GM23338 (cell line): ENCODE measurements around the gene FRMD4A. TPM values are rescaled to one million over a fixed set of nuclear protein-coding genes. Genes with fewer than 3 reads are reported as not detected.

Source experiments
- ATAC-seq: fragments of 200-7000 bp; cut with Tn5 transposase; 3 replicates; pipeline ENCODE4 v1.9.1; 2020
- DNase-seq: peaks from one replicate; pipeline ENCODE4 v3.0.0-alpha.2; 2015; ENCODE audit warnings: low spot score
- H2AFZ ChIP-seq: fragments of 200-600 bp; sonication (generic); 2 replicates; pipeline ENCODE4 v1.8.0; 2016; ENCODE audit warnings: antibody characterized with exemption, mild to moderate bottlenecking, moderate library complexity
- H3F3A ChIP-seq: fragments of 200-600 bp; sonication (generic); replicated peaks from 2 replicates; pipeline ENCODE4 v1.8.0; 2017; ENCODE audit warnings: antibody characterized with exemption, mixed run types, low read depth
- H3K27ac ChIP-seq: fragments of 200-600 bp; sonication (generic); 2 replicates; pipeline ENCODE4 v1.6.1; 2016; ENCODE audit warnings: low read depth
- H3K27me3 ChIP-seq: fragments of 200-600 bp; sonication (generic); 2 replicates; pipeline ENCODE4 v1.8.0; 2016; ENCODE audit warnings: mild to moderate bottlenecking, mixed run types, moderate library complexity; ENCODE audit not compliant: insufficient read depth
- H3K36me3 ChIP-seq: fragments of 200-600 bp; sonication (generic); 2 replicates; pipeline ENCODE4 v1.8.0; 2016; ENCODE audit warnings: mild to moderate bottlenecking; ENCODE audit not compliant: insufficient read depth
- H3K4me1 ChIP-seq: fragments of 200-600 bp; sonication (generic); 2 replicates; pipeline ENCODE4 v1.8.0; 2016; ENCODE audit warnings: mild to moderate bottlenecking, moderate library complexity; ENCODE audit not compliant: insufficient read depth
- H3K4me2 ChIP-seq: fragments of 200-600 bp; sonication (generic); 2 replicates; pipeline ENCODE4 v1.7.1; 2017; ENCODE audit warnings: mixed run types
- H3K4me3 ChIP-seq: fragments of 200-600 bp; sonication (generic); 2 replicates; pipeline ENCODE4 v1.6.1; 2016; ENCODE audit warnings: mixed run types
- H3K79me2 ChIP-seq: fragments of 200-600 bp; sonication (generic); replicated peaks from 2 replicates; pipeline ENCODE4 v1.8.0; 2017; ENCODE audit warnings: mild to moderate bottlenecking; ENCODE audit not compliant: insufficient read depth
- H3K9me2 ChIP-seq: fragments of 200-600 bp; sonication (generic); 2 replicates; pipeline ENCODE4 v1.8.0; 2017; ENCODE audit not compliant: insufficient read depth
- H4K20me1 ChIP-seq: fragments of 200-600 bp; sonication (generic); replicated peaks from 2 replicates; pipeline ENCODE4 v1.8.0; 2017; ENCODE audit warnings: mild to moderate bottlenecking; ENCODE audit not compliant: insufficient read depth
- H3K27ac Mint-ChIP-seq: 2 replicates; pipeline ENCODE4 v1.8.0; 2020; ENCODE audit warnings: inconsistent platforms, mild to moderate bottlenecking, moderate library complexity, mixed read lengths
- H3K27me3 Mint-ChIP-seq: 3 replicates; pipeline ENCODE4 v1.8.0; 2022; ENCODE audit warnings: low read depth, mild to moderate bottlenecking, moderate library complexity, mixed read lengths, inconsistent platforms; ENCODE audit not compliant: insufficient read depth, poor library complexity
- H3K36me3 Mint-ChIP-seq: 3 replicates; pipeline ENCODE4 v1.8.0; 2021; ENCODE audit warnings: low read depth, mild to moderate bottlenecking, inconsistent platforms, moderate library complexity, mixed read lengths
- H3K4me1 Mint-ChIP-seq: 3 replicates; pipeline ENCODE4 v1.8.0; 2020; ENCODE audit warnings: mild to moderate bottlenecking, inconsistent platforms, mixed read lengths
- H3K4me3 Mint-ChIP-seq: 3 replicates; pipeline ENCODE4 v1.8.0; 2021; ENCODE audit warnings: moderate library complexity, mild to moderate bottlenecking, inconsistent platforms, mixed read lengths
- H3K9me3 Mint-ChIP-seq: 3 replicates; pipeline ENCODE4 v1.8.0; 2020; ENCODE audit warnings: moderate library complexity, mild to moderate bottlenecking, inconsistent platforms, mixed read lengths
- CREB1 ChIP-seq: fragments of 250-450 bp; sonication (Bioruptor Pico); IDR thresholded peaks from 2 replicates; pipeline ENCODE4 v1.5.0; 2020; ENCODE audit warnings: low read depth, mild to moderate bottlenecking, moderate library complexity
- ETS1 ChIP-seq: IDR thresholded peaks from 2 replicates; pipeline ENCODE4 v1.6.1; 2016; ENCODE audit warnings: antibody characterized with exemption
- JUNB ChIP-seq: IDR thresholded peaks from one replicate; pipeline ENCODE4 v1.6.1; 2016; ENCODE audit warnings: antibody characterized with exemption; ENCODE audit not compliant: unreplicated experiment
- POLR2AphosphoS5 ChIP-seq: IDR thresholded peaks from 2 replicates; pipeline ENCODE4 v1.6.1; 2016; ENCODE audit warnings: antibody characterized with exemption, low read depth
- ZNF114 ChIP-seq: fragments of 250-450 bp; sonication (Bioruptor Pico); IDR thresholded peaks from 2 replicates; pipeline ENCODE4 v1.5.0; 2020; ENCODE audit warnings: mild to moderate bottlenecking, moderate library complexity
- polyA plus RNA-seq: library from polyadenylated mRNA; unstranded; fragments of >200 nt; fragmentation: Nextera tagmentation; extraction: Ambion mirVana; gene quantifications from 2 replicates; pipeline ENCODE4 v1.2.1, GENCODE V29; 2016
- total RNA-seq: library from RNA; depleted of rRNA; stranded (reverse); fragments of >200 nt; shearing (Covaris generic); gene quantifications from 2 replicates; pipeline ENCODE4 v1.2.3, GENCODE V29; 2014
- TF ChIP-seq, protein P1 (sequence below): fragments of 250-450 bp; sonication (Bioruptor Pico); IDR thresholded peaks from 2 replicates; pipeline ENCODE4 v1.5.0; 2020; ENCODE audit warnings: mild to moderate bottlenecking, moderate library complexity

FRMD4A gene
- total and polyA plus RNA-seq, 2 experiments from 2014 or later: 14.0 to 20.1 TPM

GRCh38 chr10:14036233-14036632, 294.5 kb downstream of the FRMD4A start (continued):
- TF ChIP-seq, protein P1, sequence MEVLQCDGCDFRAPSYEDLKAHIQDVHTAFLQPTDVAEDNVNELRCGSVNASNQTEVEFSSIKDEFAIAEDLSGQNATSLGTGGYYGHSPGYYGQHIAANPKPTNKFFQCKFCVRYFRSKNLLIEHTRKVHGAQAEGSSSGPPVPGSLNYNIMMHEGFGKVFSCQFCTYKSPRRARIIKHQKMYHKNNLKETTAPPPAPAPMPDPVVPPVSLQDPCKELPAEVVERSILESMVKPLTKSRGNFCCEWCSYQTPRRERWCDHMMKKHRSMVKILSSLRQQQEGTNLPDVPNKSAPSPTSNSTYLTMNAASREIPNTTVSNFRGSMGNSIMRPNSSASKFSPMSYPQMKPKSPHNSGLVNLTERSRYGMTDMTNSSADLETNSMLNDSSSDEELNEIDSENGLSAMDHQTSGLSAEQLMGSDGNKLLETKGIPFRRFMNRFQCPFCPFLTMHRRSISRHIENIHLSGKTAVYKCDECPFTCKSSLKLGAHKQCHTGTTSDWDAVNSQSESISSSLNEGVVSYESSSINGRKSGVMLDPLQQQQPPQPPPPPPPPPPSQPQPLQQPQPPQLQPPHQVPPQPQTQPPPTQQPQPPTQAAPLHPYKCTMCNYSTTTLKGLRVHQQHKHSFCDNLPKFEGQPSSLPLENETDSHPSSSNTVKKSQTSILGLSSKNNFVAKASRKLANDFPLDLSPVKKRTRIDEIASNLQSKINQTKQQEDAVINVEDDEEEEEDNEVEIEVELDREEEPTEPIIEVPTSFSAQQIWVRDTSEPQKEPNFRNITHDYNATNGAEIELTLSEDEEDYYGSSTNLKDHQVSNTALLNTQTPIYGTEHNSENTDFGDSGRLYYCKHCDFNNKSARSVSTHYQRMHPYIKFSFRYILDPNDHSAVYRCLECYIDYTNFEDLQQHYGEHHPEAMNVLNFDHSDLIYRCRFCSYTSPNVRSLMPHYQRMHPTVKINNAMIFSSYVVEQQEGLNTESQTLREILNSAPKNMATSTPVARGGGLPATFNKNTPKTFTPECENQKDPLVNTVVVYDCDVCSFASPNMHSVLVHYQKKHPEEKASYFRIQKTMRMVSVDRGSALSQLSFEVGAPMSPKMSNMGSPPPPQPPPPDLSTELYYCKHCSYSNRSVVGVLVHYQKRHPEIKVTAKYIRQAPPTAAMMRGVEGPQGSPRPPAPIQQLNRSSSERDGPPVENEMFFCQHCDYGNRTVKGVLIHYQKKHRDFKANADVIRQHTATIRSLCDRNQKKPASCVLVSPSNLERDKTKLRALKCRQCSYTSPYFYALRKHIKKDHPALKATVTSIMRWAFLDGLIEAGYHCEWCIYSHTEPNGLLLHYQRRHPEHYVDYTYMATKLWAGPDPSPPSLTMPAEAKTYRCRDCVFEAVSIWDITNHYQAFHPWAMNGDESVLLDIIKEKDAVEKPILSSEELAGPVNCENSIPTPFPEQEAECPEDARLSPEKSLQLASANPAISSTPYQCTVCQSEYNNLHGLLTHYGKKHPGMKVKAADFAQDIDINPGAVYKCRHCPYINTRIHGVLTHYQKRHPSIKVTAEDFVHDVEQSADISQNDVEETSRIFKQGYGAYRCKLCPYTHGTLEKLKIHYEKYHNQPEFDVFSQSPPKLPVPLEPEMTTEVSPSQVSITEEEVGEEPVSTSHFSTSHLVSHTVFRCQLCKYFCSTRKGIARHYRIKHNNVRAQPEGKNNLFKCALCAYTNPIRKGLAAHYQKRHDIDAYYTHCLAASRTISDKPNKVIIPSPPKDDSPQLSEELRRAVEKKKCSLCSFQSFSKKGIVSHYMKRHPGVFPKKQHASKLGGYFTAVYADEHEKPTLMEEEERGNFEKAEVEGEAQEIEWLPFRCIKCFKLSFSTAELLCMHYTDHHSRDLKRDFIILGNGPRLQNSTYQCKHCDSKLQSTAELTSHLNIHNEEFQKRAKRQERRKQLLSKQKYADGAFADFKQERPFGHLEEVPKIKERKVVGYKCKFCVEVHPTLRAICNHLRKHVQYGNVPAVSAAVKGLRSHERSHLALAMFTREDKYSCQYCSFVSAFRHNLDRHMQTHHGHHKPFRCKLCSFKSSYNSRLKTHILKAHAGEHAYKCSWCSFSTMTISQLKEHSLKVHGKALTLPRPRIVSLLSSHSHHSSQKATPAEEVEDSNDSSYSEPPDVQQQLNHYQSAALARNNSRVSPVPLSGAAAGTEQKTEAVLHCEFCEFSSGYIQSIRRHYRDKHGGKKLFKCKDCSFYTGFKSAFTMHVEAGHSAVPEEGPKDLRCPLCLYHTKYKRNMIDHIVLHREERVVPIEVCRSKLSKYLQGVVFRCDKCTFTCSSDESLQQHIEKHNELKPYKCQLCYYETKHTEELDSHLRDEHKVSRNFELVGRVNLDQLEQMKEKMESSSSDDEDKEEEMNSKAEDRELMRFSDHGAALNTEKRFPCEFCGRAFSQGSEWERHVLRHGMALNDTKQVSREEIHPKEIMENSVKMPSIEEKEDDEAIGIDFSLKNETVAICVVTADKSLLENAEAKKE: no peak
- TF ChIP-seq ETS1 (no peak), CREB1 (CRISPR knock-in tag) (no peak)

DNA sequence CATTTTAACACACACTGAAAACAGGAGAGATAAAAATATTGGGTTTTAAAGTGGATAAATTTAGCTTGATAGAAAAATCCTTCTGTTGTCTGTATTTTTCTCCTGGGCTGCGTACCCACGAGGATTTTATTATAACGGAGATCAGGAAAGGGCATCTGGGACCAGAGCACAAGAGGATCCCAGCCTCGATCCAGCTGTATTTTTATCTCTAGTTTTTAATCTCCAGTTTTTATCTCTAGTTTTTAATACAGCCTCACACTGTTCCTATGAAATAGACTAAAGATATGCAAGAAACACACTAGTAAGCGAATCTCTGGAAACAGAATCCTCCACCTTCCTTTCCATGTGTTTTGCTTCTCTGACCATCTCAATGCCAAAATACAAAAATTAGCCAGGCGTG, 295.2 kb downstream of the FRMD4A start:
- Mint-ChIP-seq H3K27ac (no peak overlapping the region), H3K4me3 (no peak overlapping the region), H3K4me1 (peaks cover 4% of the 10 kb centered on the region; the same call in 2 of the 3 replicates)

More for the DNA sequence above, 295.2 kb downstream of the FRMD4A start:
- no peaks in the 10 kb centered on the region for H3K79me2 ChIP-seq
- H3K27ac ChIP-seq: no peak overlapping the region
- H4K20me1 ChIP-seq: no peaks in the 10 kb centered on the region
- H3K4me3 ChIP-seq: no peak overlapping the region
- peaks cover 5% of the 10 kb centered on the region; the same call in 1 of the 2 replicates for H3K4me1 ChIP-seq
- H3F3A ChIP-seq: no peaks in the 10 kb centered on the region
- no peak for ATAC-seq
- H3K9me3 Mint-ChIP-seq: peaks cover 4% of the 10 kb centered on the region; the same call in 1 of the 3 replicates
- H2AFZ ChIP-seq: no peak overlapping the region
- no peaks in the 10 kb centered on the region for H3K27me3 ChIP-seq
- H3K27me3 Mint-ChIP-seq: peaks cover 5% of the 10 kb centered on the region
- no peaks in the 10 kb centered on the region for H3K36me3 ChIP-seq
- DNase-seq: no peak
- H3K4me2 ChIP-seq: no peak overlapping the region
- H3K9me2 ChIP-seq: no peaks in the 10 kb centered on the region
- H3K36me3 Mint-ChIP-seq: no peaks in the 10 kb centered on the region
- TF ChIP-seq ZNF114 (CRISPR knock-in tag) (no peak), JUNB (no peak), POLR2AphosphoS5 (no peak)
